RKO (cell line): ENCODE measurements around the gene ZNRD2.

Source experiments
- DNase-seq: peaks from one replicate; pipeline ENCODE4 v3.0.0-alpha.2; 2016; ENCODE audit warnings: low spot score

The ZNRD2 gene

GRCh38 chr11:65538232-65538914 lies 31.9 kb upstream of the ZNRD2 start:
- no peak for DNase-seq

- peak; percentile 55 for DNase-seq
Measured at GRCh38 chr11:65538915-65539743, 31.1 kb upstream of the ZNRD2 start.

- peak; percentile 83 for DNase-seq
Measured at GRCh38 chr11:65539744-65540289, 30.5 kb upstream of the ZNRD2 start.

GRCh38 chr11:65540290-65541092 lies 29.8 kb upstream of the ZNRD2 start:
- peak; percentile 89 for DNase-seq

GRCh38 chr11:65541093-65541982 lies 28.9 kb upstream of the ZNRD2 start:
- no peak for DNase-seq

- no peak for DNase-seq
Measured at GRCh38 chr11:65542738-65543390, 27.4 kb upstream of the ZNRD2 start.

GRCh38 chr11:65545853-65546216 lies 24.4 kb upstream of the ZNRD2 start:
- DNase-seq: no peak

GRCh38 chr11:65546217-65546958 lies 23.9 kb upstream of the ZNRD2 start:
- DNase-seq: peak; percentile 66

GRCh38 chr11:65547446-65548125 lies 22.7 kb upstream of the ZNRD2 start:
- no peak for DNase-seq

GRCh38 chr11:65548395-65548794 lies 21.9 kb upstream of the ZNRD2 start:
- no peak for DNase-seq

GRCh38 chr11:65549096-65549495 lies 21.2 kb upstream of the ZNRD2 start:
- no peak for DNase-seq

- peak; percentile 54 for DNase-seq
Measured at GRCh38 chr11:65551572-65552387, 18.5 kb upstream of the ZNRD2 start.

- no peak for DNase-seq
Measured at GRCh38 chr11:65552388-65552951, 17.8 kb upstream of the ZNRD2 start.

- DNase-seq: no peak
Measured at GRCh38 chr11:65553301-65554001, 16.8 kb upstream of the ZNRD2 start.

- no peak for DNase-seq
Measured at GRCh38 chr11:65554057-65554818, 16.0 kb upstream of the ZNRD2 start.

GRCh38 chr11:65554842-65555430 lies 15.3 kb upstream of the ZNRD2 start:
- no peak for DNase-seq
